Osteocyte (in vitro differentiated cells): ENCODE data around the gene AREL1. TPM values are rescaled to one million over a fixed set of nuclear protein-coding genes. Genes with fewer than 3 reads are reported as not detected.
A peak's percentile ranks its signal among the peaks of the same experiment; 100 is the strongest.

ENCODE experiments used
- DNase-seq: peaks from one replicate; pipeline ENCODE4 v3.0.0; 2021; ENCODE audit warnings: mixed read lengths; ENCODE audit not compliant: unreplicated experiment; ENCODE audit errors: extremely low spot score
- H3K27ac Mint-ChIP-seq: one replicate; pipeline ENCODE4 v1.8.0; 2021; ENCODE audit warnings: mild to moderate bottlenecking, mixed read lengths; ENCODE audit not compliant: unreplicated experiment
- H3K27me3 Mint-ChIP-seq: one replicate; pipeline ENCODE4 v1.8.0; 2021; ENCODE audit warnings: mixed read lengths; ENCODE audit not compliant: unreplicated experiment
- H3K36me3 Mint-ChIP-seq: one replicate; pipeline ENCODE4 v1.8.0; 2021; ENCODE audit warnings: mixed read lengths; ENCODE audit not compliant: unreplicated experiment
- H3K4me1 Mint-ChIP-seq: one replicate; pipeline ENCODE4 v1.8.0; 2021; ENCODE audit warnings: mixed read lengths; ENCODE audit not compliant: unreplicated experiment
- H3K4me3 Mint-ChIP-seq: one replicate; pipeline ENCODE4 v1.8.0; 2021; ENCODE audit warnings: mild to moderate bottlenecking, moderate library complexity, mixed read lengths; ENCODE audit not compliant: unreplicated experiment
- H3K9me3 Mint-ChIP-seq: one replicate; pipeline ENCODE4 v1.8.0; 2021; ENCODE audit warnings: mixed read lengths; ENCODE audit not compliant: unreplicated experiment
- CTCF ChIP-seq: fragments of 200-600 bp; sonication (generic); IDR thresholded peaks from 2 replicates; pipeline ENCODE4 v1.5.0; 2021; ENCODE audit warnings: antibody characterized with exemption, mild to moderate bottlenecking, moderate library complexity
- total RNA-seq: library from RNA; stranded (reverse); gene quantifications from 2 replicates; pipeline ENCODE4 v1.2.1, GENCODE V29; 2021

AREL1 gene
- total RNA-seq, 1 donor from 2014 or later = 45.6 TPM

- Mint-ChIP-seq H3K4me3 (no peak overlapping the region), H3K4me1 (peaks cover 2% of the 10 kb centered on the region), H3K9me3 (no peaks in the 10 kb centered on the region), H3K27me3 (no peaks in the 10 kb centered on the region), H3K36me3 (peaks cover 20% of the 10 kb centered on the region), H3K27ac (no peak overlapping the region)
- DNase-seq = no peak
- TF ChIP-seq CTCF = no peak
These were observed 19.5 kb upstream of the AREL1 start for GRCh38 chr14:74732387-74732786.

- no peaks in the 10 kb centered on the region for H3K4me1 Mint-ChIP-seq
- no peak for DNase-seq
- no peaks in the 10 kb centered on the region for H3K27me3 Mint-ChIP-seq
- H3K36me3 Mint-ChIP-seq = peaks cover 23% of the 10 kb centered on the region
- H3K9me3 Mint-ChIP-seq = no peaks in the 10 kb centered on the region
- no peak overlapping the region for H3K27ac Mint-ChIP-seq
- TF ChIP-seq CTCF = no peak
- H3K4me3 Mint-ChIP-seq = no peak overlapping the region
These were observed 10.3 kb upstream of the AREL1 start for GRCh38 chr14:74723134-74723533.

- H3K9me3 Mint-ChIP-seq = no peaks in the 10 kb centered on the region
- H3K27me3 Mint-ChIP-seq = no peaks in the 10 kb centered on the region
- H3K27ac Mint-ChIP-seq = no peak overlapping the region
- H3K4me1 Mint-ChIP-seq = no peaks in the 10 kb centered on the region
- no peak for DNase-seq
- no peak for TF ChIP-seq CTCF
- peaks cover 26% of the 10 kb centered on the region for H3K36me3 Mint-ChIP-seq
- no peak overlapping the region for H3K4me3 Mint-ChIP-seq
These were observed 7.6 kb upstream of the AREL1 start for GRCh38 chr14:74720526-74720925.

- TF ChIP-seq CTCF = no peak
- peak overlapping the region; percentile 85 for H3K4me3 Mint-ChIP-seq
- H3K36me3 Mint-ChIP-seq = peaks cover 13% of the 10 kb centered on the region
- H3K9me3 Mint-ChIP-seq = no peaks in the 10 kb centered on the region
- no peak for DNase-seq
- no peaks in the 10 kb centered on the region for H3K27me3 Mint-ChIP-seq
- H3K27ac Mint-ChIP-seq = peak overlapping the region; percentile 95
- H3K4me1 Mint-ChIP-seq = peaks cover 38% of the 10 kb centered on the region
These were observed 485 bp upstream of the AREL1 start for GRCh38 chr14:74713395-74713735.

GRCh38 chr14:74711651-74712050 is 1.2 kb downstream of the AREL1 start:
- Mint-ChIP-seq H3K9me3 (no peaks in the 10 kb centered on the region), H3K27ac (no peak overlapping the region), H3K4me1 (peaks cover 38% of the 10 kb centered on the region), H3K27me3 (no peaks in the 10 kb centered on the region), H3K36me3 (peaks cover 12% of the 10 kb centered on the region), H3K4me3 (peak overlapping the region; percentile 85)
- no peak for DNase-seq
- no peak for TF ChIP-seq CTCF
